H9 (cell line): ENCODE results near the gene PNPLA4. TPM values are rescaled to one million over a fixed set of nuclear protein-coding genes. Genes with fewer than 3 reads are reported as not detected.

Experiments
- DNase-seq: peaks from one replicate; pipeline ENCODE4 v3.0.0-alpha.2; 2017
- H2AFZ ChIP-seq: one replicate; pipeline ENCODE4 v1.6.1; 2013; ENCODE audit warnings: mild to moderate bottlenecking, low read length, control low read depth, moderate library complexity
- H2AK5ac ChIP-seq: 2 replicates; pipeline ENCODE4 v1.6.1; 2013; ENCODE audit warnings: low read length, control low read depth, mixed read lengths; ENCODE audit not compliant: insufficient read length
- H2BK120ac ChIP-seq: one replicate; pipeline ENCODE4 v1.6.1; 2013; ENCODE audit warnings: low read depth, mild to moderate bottlenecking, low read length, control low read depth, inconsistent platforms; ENCODE audit not compliant: poor library complexity, severe bottlenecking
- H2BK12ac ChIP-seq: 2 replicates; pipeline ENCODE4 v1.6.1; 2013; ENCODE audit warnings: low read length, control low read depth, mixed read lengths, low read depth; ENCODE audit not compliant: insufficient read length
- H2BK15ac ChIP-seq: 2 replicates; pipeline ENCODE4 v1.6.1; 2013; ENCODE audit warnings: low read depth, low read length, control low read depth
- H2BK20ac ChIP-seq: one replicate; pipeline ENCODE4 v1.6.1; 2013; ENCODE audit warnings: low read depth, mild to moderate bottlenecking, low read length, control low read depth, inconsistent platforms; ENCODE audit not compliant: poor library complexity, severe bottlenecking
- H2BK5ac ChIP-seq: 2 replicates; pipeline ENCODE4 v1.6.1; 2013; ENCODE audit warnings: low read length, control low read depth, mixed read lengths; ENCODE audit not compliant: insufficient read length
- H3K14ac ChIP-seq: 2 replicates; pipeline ENCODE4 v1.6.1; 2013; ENCODE audit warnings: low read length, control low read depth; ENCODE audit not compliant: insufficient read depth
- H3K18ac ChIP-seq: 2 replicates; pipeline ENCODE4 v1.6.1; 2013; ENCODE audit warnings: low read depth, mild to moderate bottlenecking, mixed read lengths, low read length, control low read depth; ENCODE audit not compliant: insufficient read length
- H3K23ac ChIP-seq: 2 replicates; pipeline ENCODE4 v1.6.1; 2013; ENCODE audit warnings: low read length, control low read depth, mixed read lengths, low read depth; ENCODE audit not compliant: insufficient read length
- H3K23me2 ChIP-seq: 2 replicates; pipeline ENCODE4 v1.6.1; 2013; ENCODE audit warnings: low read depth, mild to moderate bottlenecking, mixed read lengths, low read length, control low read depth; ENCODE audit not compliant: insufficient read length, poor library complexity, severe bottlenecking
- H3K27ac ChIP-seq: 2 replicates; pipeline ENCODE4 v1.5.1; 2013; ENCODE audit warnings: low read length, control low read depth, mixed read lengths, low read depth; ENCODE audit not compliant: insufficient read length
- H3K27me3 ChIP-seq: 2 replicates; pipeline ENCODE4 v1.6.1; 2013; ENCODE audit warnings: low read length, control low read depth, inconsistent platforms; ENCODE audit not compliant: insufficient read depth
- H3K4ac ChIP-seq: 2 replicates; pipeline ENCODE4 v1.6.1; 2013; ENCODE audit warnings: low read depth, mild to moderate bottlenecking, control low read depth, inconsistent platforms, low read length, moderate library complexity
- H3K4me1 ChIP-seq: 2 replicates; pipeline ENCODE4 v1.6.1; 2013; ENCODE audit warnings: low read length, control low read depth, inconsistent platforms; ENCODE audit not compliant: insufficient read depth
- H3K4me2 ChIP-seq: 2 replicates; pipeline ENCODE4 v1.6.1; 2013; ENCODE audit warnings: low read length, control low read depth, mixed read lengths; ENCODE audit not compliant: insufficient read length, insufficient read depth
- H3K56ac ChIP-seq: 2 replicates; pipeline ENCODE4 v1.6.1; 2013; ENCODE audit warnings: low read depth, mild to moderate bottlenecking, mixed read lengths, low read length, control low read depth; ENCODE audit not compliant: insufficient read length
- H3K79me1 ChIP-seq: 2 replicates; pipeline ENCODE4 v1.6.1; 2013; ENCODE audit warnings: low read depth, mild to moderate bottlenecking, moderate library complexity, low read length, control low read depth, inconsistent platforms; ENCODE audit not compliant: insufficient read depth, poor library complexity, severe bottlenecking
- H3K79me2 ChIP-seq: 2 replicates; pipeline ENCODE4 v1.6.1; 2013; ENCODE audit warnings: low read length, control low read depth, inconsistent platforms; ENCODE audit not compliant: insufficient read depth
- H3K9ac ChIP-seq: 2 replicates; pipeline ENCODE4 v1.6.1; 2013; ENCODE audit warnings: low read length, control low read depth, mixed read lengths; ENCODE audit not compliant: insufficient read length; ENCODE audit errors: extremely low read depth
- H3K9me3 ChIP-seq: one replicate; pipeline ENCODE4 v1.6.1; 2013; ENCODE audit warnings: low read depth, low read length, inconsistent platforms; ENCODE audit not compliant: control insufficient read depth
- H3T11ph ChIP-seq: one replicate; pipeline ENCODE4 v1.6.1; 2013; ENCODE audit warnings: mild to moderate bottlenecking, low read length, control low read depth, inconsistent platforms
- H4K20me1 ChIP-seq: one replicate; pipeline ENCODE4 v1.6.1; 2013; ENCODE audit not compliant: control insufficient read depth, insufficient read length, insufficient read depth
- H4K5ac ChIP-seq: 2 replicates; pipeline ENCODE4 v1.6.1; 2013; ENCODE audit warnings: low read depth, mild to moderate bottlenecking, mixed read lengths, low read length, control low read depth; ENCODE audit not compliant: insufficient read length
- H4K8ac ChIP-seq: replicated peaks from 2 replicates; pipeline ENCODE4 v1.6.1; 2013; ENCODE audit warnings: low read length, control low read depth, mixed read lengths, low read depth; ENCODE audit not compliant: insufficient read length
- H4K91ac ChIP-seq: 2 replicates; pipeline ENCODE4 v1.6.1; 2013; ENCODE audit warnings: low read depth, mild to moderate bottlenecking, moderate library complexity, mixed read lengths, low read length, control low read depth; ENCODE audit not compliant: insufficient read length
- H3K27ac Mint-ChIP-seq, 3 experiments: 2 replicates in 2 of 3; 3 replicates in 1 of 3; pipeline ENCODE4 v1.8.0; 2020 to 2021; ENCODE audit warnings: mixed read lengths in 3 of 3, mild to moderate bottlenecking in 1 of 3, moderate library complexity in 1 of 3
- H3K27me3 Mint-ChIP-seq: 2 replicates; pipeline ENCODE4 v1.8.0; 2021; ENCODE audit warnings: low read depth, mild to moderate bottlenecking, moderate library complexity, mixed read lengths
- H3K36me3 Mint-ChIP-seq, 3 experiments: 2 replicates in 2 of 3; 3 replicates in 1 of 3; pipeline ENCODE4 v1.8.0; 2020 to 2021; ENCODE audit warnings: low read depth in 3 of 3, mixed read lengths in 3 of 3; ENCODE audit not compliant: insufficient read depth in 1 of 3
- H3K4me1 Mint-ChIP-seq, 2 experiments: 2 replicates each; pipeline ENCODE4 v1.8.0; 2020; ENCODE audit warnings: mixed read lengths in 2 of 2
- H3K4me3 Mint-ChIP-seq, 2 experiments: 2 replicates in 1 of 2; 3 replicates in 1 of 2; pipeline ENCODE4 v1.8.0; 2020 to 2021; ENCODE audit warnings: mild to moderate bottlenecking in 2 of 2, mixed read lengths in 2 of 2, moderate library complexity in 1 of 2
- H3K9me3 Mint-ChIP-seq, 2 experiments: 2 replicates in 1 of 2; 3 replicates in 1 of 2; pipeline ENCODE4 v1.8.0; 2020; ENCODE audit warnings: mild to moderate bottlenecking in 2 of 2, mixed read lengths in 2 of 2, moderate library complexity in 1 of 2
- CTCF ChIP-seq: fragments of 200-600 bp; sonication (generic); conservative IDR thresholded peaks from 3 replicates; pipeline ENCODE4 v1.8.0; 2021; ENCODE audit warnings: antibody characterized with exemption, mild to moderate bottlenecking
- WGBS: extraction: QIAGEN DNeasy Blood & Tissue Kit; methylation state at CpG from one replicate; pipeline ENCODE4 v1.1.7; 2013; ENCODE audit warnings: missing lambda C conversion rate, low lambda C conversion rate, mixed read lengths; ENCODE audit not compliant: insufficient read length; ENCODE audit errors: extremely low coverage; 5-methylcytosine and 5-hydroxymethylcytosine counted together
- total RNA-seq: library from RNA; stranded (reverse); gene quantifications from 2 replicates; pipeline ENCODE4 v1.2.1, GENCODE V29; 2021

PNPLA4 gene
- total RNA-seq, 1 experiment from 2014 or later = 21.4 TPM

GRCh38 chrX:7953446-7953845, 26.2 kb upstream of the PNPLA4 start:
- Histone ChIP-seq H3K9ac (no peak overlapping the region), H3K14ac (no peak overlapping the region), H3K79me1 (no peaks in the 10 kb centered on the region), H4K91ac (no peak overlapping the region), H3K4me1 (no peaks in the 10 kb centered on the region), H4K5ac (no peak overlapping the region), H3K79me2 (no peaks in the 10 kb centered on the region), H2BK20ac (no peak overlapping the region), H2BK5ac (no peak overlapping the region), H3K23me2 (no peaks in the 10 kb centered on the region), H3K9me3 (no peaks in the 10 kb centered on the region), H2BK120ac (no peak overlapping the region), H3K4me2 (no peak overlapping the region), H3K27ac (no peak overlapping the region), H3K27me3 (no peaks in the 10 kb centered on the region), H3K18ac (no peak overlapping the region), H4K20me1 (no peaks in the 10 kb centered on the region), H3K56ac (no peak overlapping the region), H2AK5ac (no peak overlapping the region), H4K8ac (no peak overlapping the region), H2AFZ (no peak overlapping the region), H2BK15ac (no peak overlapping the region), H2BK12ac (no peak overlapping the region), H3K23ac (no peak overlapping the region), H3T11ph (no peak overlapping the region), H3K4ac (no peak overlapping the region)
- Mint-ChIP-seq H3K36me3 (peaks cover 4 to 7% (median 4%) of the 10 kb centered on the region in 3 experiments; a peak in 5 of 7 replicates), H3K27ac (no peak overlapping the region), H3K4me1 (0 out of 4 replicates have a peak, but pooled peaks cover 0 to 2% of the 10 kb centered on the region in 2 experiments), H3K4me3 (no peak overlapping the region), H3K27me3 (peaks cover 4% of the 10 kb centered on the region; the same call in 1 of the 2 replicates), H3K9me3 (peaks cover 13 to 14% of the 10 kb centered on the region in 2 experiments)
- no peak for TF ChIP-seq CTCF
- no peak for DNase-seq
- no CpG with 5 or more reads among the region's 5 CpGs for WGBS
